Measurements from ENCODE around the gene C11orf97. TPM values are rescaled to one million over a fixed set of nuclear protein-coding genes. Genes with fewer than 3 reads are reported as not detected.
"Not testable (repeated sequence)": the region's sequence is repeated elsewhere in the genome, so short reads cannot be mapped to it uniquely, and the experiment has no call there.

The C11orf97 gene
- total RNA-seq, 1 donor from 2014 or later = not detected

DNA sequence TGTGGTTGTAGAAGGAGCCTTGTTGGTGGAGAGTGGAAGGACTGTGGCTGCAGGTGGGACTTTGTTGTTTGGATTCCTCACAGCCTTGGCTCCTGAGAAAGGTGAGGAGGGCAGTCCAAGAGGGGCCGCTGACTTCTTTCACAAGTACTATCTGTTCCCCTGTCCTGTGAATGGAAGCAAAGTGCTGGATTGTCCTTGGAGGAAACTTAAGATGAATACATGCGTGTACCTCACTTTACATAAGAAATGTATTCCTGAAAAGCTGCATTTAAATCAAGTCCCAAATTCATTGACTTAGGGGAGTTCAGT lies 33.9 kb downstream of the C11orf97 start:
- no peak for TF ChIP-seq CTCF (conservative IDR thresholded peaks at IDR 0.05; ENCODE audit: low read depth, low read length)
- H3K4me3 ChIP-seq (ENCODE audit: low read depth, low read length) = peak overlapping the region; percentile 62
- no peak for DNase-seq (ENCODE audit: low read depth)

DNA sequence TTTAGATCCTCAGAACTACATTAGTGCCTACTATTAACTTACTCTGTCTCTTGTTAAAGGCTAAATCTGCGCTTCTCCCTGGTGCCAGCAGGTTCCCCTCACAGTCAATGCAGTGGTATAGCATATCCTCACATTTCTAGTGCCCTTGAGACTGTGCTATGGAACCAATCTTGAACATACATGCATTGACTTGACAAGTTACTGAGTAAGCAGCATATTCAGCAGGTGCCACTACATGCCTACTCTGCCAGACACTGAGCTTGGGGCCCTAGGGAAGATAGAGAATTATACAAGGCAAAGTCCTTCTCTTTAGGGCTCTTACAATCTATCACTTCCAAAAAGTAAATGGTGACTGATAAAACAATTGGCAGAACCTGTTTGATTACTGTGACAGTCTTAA lies 34.6 kb downstream of the C11orf97 start:
- no peak for DNase-seq (ENCODE audit: low read depth)
- TF ChIP-seq CTCF (conservative IDR thresholded peaks at IDR 0.05; ENCODE audit: low read depth, low read length) = no peak
- peak overlapping the region; percentile 62 for H3K4me3 ChIP-seq (ENCODE audit: low read depth, low read length)

DNA sequence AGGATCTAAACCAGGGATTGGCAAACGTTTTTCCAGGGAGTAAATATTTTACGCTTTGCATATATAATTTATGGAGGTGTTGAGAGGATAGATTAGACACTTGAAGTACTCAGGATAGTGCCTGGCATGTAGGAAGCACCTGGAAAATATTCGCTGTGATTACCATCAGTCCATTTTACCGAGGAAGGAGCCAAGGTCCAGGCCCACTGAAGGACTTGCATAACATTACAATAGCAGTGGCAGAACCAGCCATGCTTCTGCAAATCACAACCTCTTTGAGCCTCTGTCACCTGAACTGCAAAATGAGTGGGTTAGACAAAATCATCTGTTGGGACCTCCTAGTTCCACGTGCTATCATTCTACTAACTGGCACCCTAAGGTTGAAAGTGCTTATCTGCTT lies 36.9 kb downstream of the C11orf97 start:
- H3K4me3 ChIP-seq (ENCODE audit: low read depth, low read length) = no peak overlapping the region
- no peak for TF ChIP-seq CTCF (conservative IDR thresholded peaks at IDR 0.05; ENCODE audit: low read depth, low read length)
- no peak for DNase-seq (ENCODE audit: low read depth)

DNA sequence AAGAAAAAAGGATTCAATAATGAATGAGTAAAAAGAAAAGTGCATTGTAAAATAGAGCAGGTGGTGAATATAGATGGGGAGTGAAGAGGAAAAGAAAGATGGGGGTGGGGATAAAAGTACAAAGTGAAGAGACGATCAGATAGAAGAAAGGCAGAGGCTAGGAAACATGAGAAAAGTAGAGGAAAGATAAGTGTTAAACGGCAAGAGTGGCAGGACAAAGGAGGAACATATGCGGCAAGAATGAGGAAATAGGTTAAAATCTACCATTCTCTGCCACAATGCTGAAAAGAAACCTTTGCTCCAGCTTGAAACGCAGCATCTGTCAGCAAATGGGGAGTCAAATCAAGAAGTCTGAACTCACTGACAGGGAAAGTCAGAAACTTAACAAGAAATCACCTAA lies 38.3 kb downstream of the C11orf97 start:
- DNase-seq (ENCODE audit: low read depth) = no peak
- H3K4me3 ChIP-seq (ENCODE audit: low read depth, low read length) = no peak overlapping the region
- no peak for TF ChIP-seq CTCF (conservative IDR thresholded peaks at IDR 0.05; ENCODE audit: low read depth, low read length)

DNA sequence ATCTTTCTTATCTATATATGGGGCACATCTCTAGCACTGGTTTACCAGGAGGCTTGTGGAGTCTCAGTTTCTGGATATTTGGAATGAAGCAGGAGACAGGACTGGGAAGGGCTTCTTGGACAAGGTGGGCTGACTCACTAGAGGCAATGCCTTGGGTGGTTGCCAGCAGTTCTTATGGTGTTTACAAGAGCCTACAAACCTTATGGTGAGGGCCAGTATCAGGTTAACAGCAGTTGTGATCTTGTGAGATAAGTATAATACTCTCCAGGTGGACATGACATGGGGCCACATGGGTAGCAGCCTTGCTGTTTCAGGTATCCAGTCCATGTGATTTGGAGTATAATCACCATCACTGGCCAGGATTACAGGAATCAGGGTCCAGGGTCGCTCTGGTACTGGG lies 41.7 kb downstream of the C11orf97 start:
- no peak for DNase-seq (ENCODE audit: low read depth)
- TF ChIP-seq CTCF (conservative IDR thresholded peaks at IDR 0.05; ENCODE audit: low read depth, low read length) = no peak

DNA sequence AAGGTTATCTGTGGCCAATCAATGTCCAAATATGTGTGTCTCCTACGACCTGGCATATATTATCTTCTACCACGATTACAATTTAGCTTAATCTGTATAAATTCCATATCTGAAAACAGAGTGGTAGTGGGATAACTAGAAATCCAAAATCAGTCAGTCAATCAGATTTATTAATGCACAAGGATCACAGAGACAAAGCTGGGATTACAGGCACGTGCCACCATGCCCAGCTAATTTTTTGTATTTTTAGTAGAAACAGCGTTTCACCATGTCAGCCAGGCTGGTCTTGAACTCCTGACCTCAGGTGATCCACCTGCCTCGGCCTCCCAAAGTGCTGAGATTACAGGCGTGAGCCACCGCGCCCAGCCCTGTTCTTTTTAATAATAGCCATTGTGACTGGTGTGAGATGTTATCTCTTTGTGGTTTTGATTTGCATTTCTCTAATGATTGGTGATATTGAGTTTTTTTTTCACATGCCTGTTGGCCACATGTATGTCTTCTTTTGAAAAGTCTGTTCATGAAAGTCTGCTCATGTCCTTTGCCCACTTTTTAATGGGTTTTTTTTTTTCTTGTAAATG lies 43.6 kb downstream of the C11orf97 start:
- H3K4me3 ChIP-seq (ENCODE audit: low read depth, low read length); DNase-seq (ENCODE audit: low read depth): not testable (repeated sequence)

More for the DNA sequence above, 41.7 kb downstream of the C11orf97 start:
- no peak overlapping the region for H3K4me3 ChIP-seq (ENCODE audit: low read depth, low read length)

DNA sequence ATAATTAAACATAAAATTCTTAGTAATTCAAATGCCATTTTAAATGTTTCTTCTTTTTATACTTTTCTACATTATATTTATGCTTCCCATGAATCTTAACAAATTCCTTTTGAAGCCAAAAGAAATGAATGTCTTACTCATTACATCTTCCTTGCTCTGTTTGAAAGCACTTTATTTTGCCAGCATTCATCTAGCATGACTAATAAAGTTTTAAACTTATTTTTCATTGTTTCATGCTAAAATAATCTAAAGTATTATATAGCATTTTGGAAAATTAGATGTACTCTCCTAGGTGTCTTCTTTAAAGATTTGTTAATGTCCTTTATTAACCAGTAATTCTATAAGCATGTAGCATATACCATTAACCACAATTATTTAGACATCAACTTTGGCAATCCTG lies 45.2 kb downstream of the C11orf97 start:
- TF ChIP-seq CTCF (conservative IDR thresholded peaks at IDR 0.05; ENCODE audit: low read depth, low read length) = no peak
- DNase-seq (ENCODE audit: low read depth) = no peak
- no peak overlapping the region for H3K4me3 ChIP-seq (ENCODE audit: low read depth, low read length)

Measured in epithelial cell of proximal tubule (primary cell).